ENCODE results near the gene PPIB. TPM values are rescaled to one million over a fixed set of nuclear protein-coding genes. Genes with fewer than 3 reads are reported as not detected.

PPIB gene
- total RNA-seq, 4 donors from 2014 or later = 1,046 to 3,819 (median 1,394) TPM

GRCh38 chr15:64163659-64164362, 989 bp upstream of the PPIB start:
- intact Hi-C loops (cut with DNase I) = loop anchor here (5.0 kb wide), 1 partner anchor 188 kb away; no protein-coding TSS in a partner anchor
- Histone ChIP-seq H3K4me1 (peaks cover 25 to 42% of the 10 kb centered on the region in 2 donors), H3K9me3 (no peaks in the 10 kb centered on the region), H3K36me3 (peaks cover 25 to 26% of the 10 kb centered on the region in 2 donors), H3K27ac (peak overlapping the region; percentile 42 to 73 (median 68)), H3K27me3 (no peaks in the 10 kb centered on the region), H3K4me3 (replicated peaks in 1 of 3) (peak overlapping the region in 1 of 3 donors; percentile 1)
- WGBS, 2 donors = 50 to 52% methylated on average over 14 of the region's 14 CpGs
- peak; percentile 44 to 51 for DNase-seq
- TF ChIP-seq POLR2A (IDR thresholded peaks at IDR 0.05) (no peak), CTCF (IDR thresholded peaks at IDR 0.05) (peak in 1 of 6 experiments; percentile 2)

GRCh38 chr15:64162478-64162868, 349 bp downstream of the PPIB start:
- 0 to 1% methylated on average over 17 to 18 of the region's 21 CpGs for WGBS, 2 donors
- no peaks in the 10 kb centered on the region for H3K9me3 ChIP-seq
- TF ChIP-seq POLR2A (IDR thresholded peaks at IDR 0.05) = no peak
- no peak for TF ChIP-seq CTCF (IDR thresholded peaks at IDR 0.05)
- no peak for DNase-seq
- peaks cover 29 to 49% of the 10 kb centered on the region in 2 donors for H3K4me1 ChIP-seq
- no peaks in the 10 kb centered on the region for H3K27me3 ChIP-seq
- H3K27ac ChIP-seq = peak overlapping the region; percentile 51 to 72 (median 54)
- H3K36me3 ChIP-seq = peaks cover 38 to 39% of the 10 kb centered on the region in 2 donors
- peak overlapping the region; percentile 63 to 77 (median 69) for H3K4me3 ChIP-seq (replicated peaks in 1 of 3)
- intact Hi-C loops (cut with DNase I) = loop anchor here (5.0 kb wide), 1 partner anchor 190 kb away; no protein-coding TSS in a partner anchor

GRCh38 chr15:64161688-64162477, 939 bp downstream of the PPIB start:
- H3K36me3 ChIP-seq = peaks cover 44 to 45% of the 10 kb centered on the region in 2 donors
- peaks cover 29 to 49% of the 10 kb centered on the region in 2 donors for H3K4me1 ChIP-seq
- no peaks in the 10 kb centered on the region for H3K9me3 ChIP-seq
- no peak for DNase-seq
- WGBS, 2 donors = 45 to 48% methylated on average over 12 of the region's 12 CpGs
- H3K4me3 ChIP-seq (replicated peaks in 1 of 3) = peak overlapping the region; percentile 63 to 77 (median 69)
- TF ChIP-seq CTCF (IDR thresholded peaks at IDR 0.05) (no peak), POLR2A (IDR thresholded peaks at IDR 0.05) (no peak)
- no peaks in the 10 kb centered on the region for H3K27me3 ChIP-seq
- peak overlapping the region in 2 of 3 donors; percentile 54 to 72 for H3K27ac ChIP-seq
- intact Hi-C loops (cut with DNase I) = loop anchor here (5.0 kb wide), 1 partner anchor 190 kb away; no protein-coding TSS in a partner anchor

- peak overlapping the region in 1 of 3 donors; percentile 7 for H3K27ac ChIP-seq
- H3K27me3 ChIP-seq = no peaks in the 10 kb centered on the region
- peak in 1 of 2 donors; percentile 23 for DNase-seq
- H3K9me3 ChIP-seq = no peaks in the 10 kb centered on the region
- peaks cover 71% of the 10 kb centered on the region in 2 donors for H3K36me3 ChIP-seq
- intact Hi-C loops (cut with DNase I) = no loop called here
- peaks cover 29 to 54% of the 10 kb centered on the region in 2 donors for H3K4me1 ChIP-seq
- TF ChIP-seq POLR2A (IDR thresholded peaks at IDR 0.05) = no peak
- TF ChIP-seq CTCF (IDR thresholded peaks at IDR 0.05) = no peak
- 87 to 90% methylated on average over 11 of the region's 11 CpGs for WGBS, 2 donors
- no peak overlapping the region for H3K4me3 ChIP-seq (replicated peaks in 1 of 3)
These were observed 4.3 kb downstream of the PPIB start for GRCh38 chr15:64158363-64159134.
